MM.1S (cell line): ENCODE data around the gene CEP290.

Experiments
- CTCF ChIP-seq: fragments of 300-600 bp; sonication (generic); IDR thresholded peaks from 2 replicates; pipeline ENCODE4 v1.5.1; 2016; ENCODE audit warnings: antibody characterized with exemption, low read length, mixed read lengths
- EZH2 ChIP-seq: fragments of 300-600 bp; sonication (generic); optimal IDR thresholded peaks from 2 replicates; pipeline ENCODE3; 2017; ENCODE audit warnings: low read depth, mild to moderate bottlenecking, antibody characterized with exemption, low read length, mixed read lengths
- EZH2phosphoT487 ChIP-seq: fragments of 300-600 bp; sonication (generic); IDR thresholded peaks from 2 replicates; pipeline ENCODE4 v1.6.1; 2018; ENCODE audit warnings: antibody characterized with exemption, low read length

DNA sequence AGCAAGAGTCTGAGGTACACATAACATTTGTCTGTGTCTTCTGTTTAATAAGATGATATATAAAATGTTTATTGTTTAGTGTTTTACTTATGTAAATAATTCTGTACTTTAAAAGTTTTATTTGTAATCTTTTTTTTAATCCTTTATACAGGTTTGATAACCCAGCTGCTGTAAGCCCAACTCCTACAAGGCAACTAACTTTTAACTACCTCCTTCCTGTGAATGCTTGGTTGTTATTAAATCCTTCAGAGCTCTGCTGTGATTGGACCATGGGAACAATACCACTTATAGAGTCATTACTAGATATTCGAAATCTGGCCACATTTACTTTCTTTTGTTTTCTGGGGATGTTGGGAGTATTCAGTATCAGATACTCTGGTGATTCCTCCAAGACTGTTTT is 24.3 kb upstream of the CEP290 start:
- no peak for TF ChIP-seq CTCF
- no peak for TF ChIP-seq EZH2
- TF ChIP-seq EZH2phosphoT487 = no peak
